ENCODE data around the gene CREB3L2.

The CREB3L2 gene

DNA sequence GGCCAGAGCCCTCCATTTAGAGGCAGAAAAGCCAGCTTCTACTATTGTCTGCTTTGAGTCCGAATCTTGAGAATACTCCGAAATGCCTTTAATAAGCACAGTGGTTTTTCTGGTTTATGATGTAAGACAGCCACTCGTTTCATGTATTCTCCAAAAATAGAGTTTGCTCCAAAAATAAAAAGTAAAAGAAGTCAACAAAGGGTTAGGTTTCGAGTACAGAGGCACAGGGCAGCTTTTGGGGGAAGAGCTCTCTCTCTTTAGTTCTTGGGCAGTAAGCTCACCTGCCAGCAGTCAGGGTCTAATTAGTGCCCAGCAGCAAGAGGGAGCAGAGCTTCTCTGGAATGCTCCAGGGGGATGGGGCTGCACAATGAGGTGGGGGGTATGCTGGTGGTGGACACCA lies 20.2 kb downstream of the CREB3L2 start (continued):
- no peak for TF ChIP-seq ZNF488 (tag by site-specific recombination; IDR thresholded peaks at IDR 0.05)
- no peak for TF ChIP-seq ZNF223 (tag by site-specific recombination; IDR thresholded peaks at IDR 0.05)
- TF ChIP-seq ZNF585B (tag by site-specific recombination; IDR thresholded peaks at IDR 0.05) = no peak

- CTCF ChIA-PET = interaction anchor here (0.7 to 1.4 kb wide), 3 partner anchors 22 to 77 kb away, joined by 3 to 4 read pairs (median 3); no protein-coding TSS in a partner anchor
- no peak overlapping the region for H3K4me3 ChIP-seq (ENCODE audit: low read depth, low read length)
- H3K9me3 ChIP-seq (ENCODE audit: control insufficient read depth, insufficient read depth, low read depth, low read length) = no peaks in the 10 kb centered on the region
- POLR2A ChIA-PET = no interaction called here
- TF ChIP-seq ZNF558 (tag by site-specific recombination; IDR thresholded peaks at IDR 0.05) (no peak), REST (tag by site-specific recombination; IDR thresholded peaks at IDR 0.05) (no peak), ZNF341 (tag by site-specific recombination; IDR thresholded peaks at IDR 0.05; ENCODE audit: low read depth) (no peak), ZNF114 (tag by site-specific recombination; IDR thresholded peaks at IDR 0.05) (no peak), ZNF138 (tag by site-specific recombination; IDR thresholded peaks at IDR 0.05; ENCODE audit: borderline replicate concordance) (no peak), ZNF530 (tag by site-specific recombination; IDR thresholded peaks at IDR 0.05; ENCODE audit: low read depth) (no peak)
- H3K27ac ChIP-seq (ENCODE audit: extremely low read depth, low read depth, low read length) = no peak overlapping the region
- H3K36me3 ChIP-seq (ENCODE audit: control insufficient read depth in 2 of 2, insufficient read depth in 1 of 2, low read length in 2 of 2) = peaks cover 0 to 13% of the 10 kb centered on the region in 2 experiments; a peak in 1 of 3 replicates
- no peaks in the 10 kb centered on the region for H3K4me1 ChIP-seq (ENCODE audit: control insufficient read depth, insufficient read depth, low read length)
Observed at GRCh38 chr7:137981175-137981574, 20.7 kb downstream of the CREB3L2 start.

GRCh38 chr7:137980308-137980707 lies 21.6 kb downstream of the CREB3L2 start:
- Histone ChIP-seq H3K4me3 (ENCODE audit: low read depth, low read length) (no peak overlapping the region), H3K27ac (ENCODE audit: extremely low read depth, low read depth, low read length) (no peak overlapping the region), H3K9me3 (ENCODE audit: control insufficient read depth, insufficient read depth, low read depth, low read length) (no peaks in the 10 kb centered on the region), H3K4me1 (ENCODE audit: control insufficient read depth, insufficient read depth, low read length) (no peaks in the 10 kb centered on the region), H3K36me3 (ENCODE audit: control insufficient read depth in 2 of 2, insufficient read depth in 1 of 2, low read length in 2 of 2) (peaks cover 0 to 13% of the 10 kb centered on the region in 2 experiments; a peak in 1 of 3 replicates)
- ChIA-PET POLR2A (no interaction called here), CTCF (interaction anchor here (1.1 to 1.4 kb wide), 2 partner anchors 22 to 76 kb away, joined by 3 to 4 read pairs; no protein-coding TSS in a partner anchor)
- no peak for TF ChIP-seq ZNF558 (tag by site-specific recombination; IDR thresholded peaks at IDR 0.05)
- no peak for TF ChIP-seq ZNF341 (tag by site-specific recombination; IDR thresholded peaks at IDR 0.05; ENCODE audit: low read depth)
- TF ChIP-seq, protein P1, sequence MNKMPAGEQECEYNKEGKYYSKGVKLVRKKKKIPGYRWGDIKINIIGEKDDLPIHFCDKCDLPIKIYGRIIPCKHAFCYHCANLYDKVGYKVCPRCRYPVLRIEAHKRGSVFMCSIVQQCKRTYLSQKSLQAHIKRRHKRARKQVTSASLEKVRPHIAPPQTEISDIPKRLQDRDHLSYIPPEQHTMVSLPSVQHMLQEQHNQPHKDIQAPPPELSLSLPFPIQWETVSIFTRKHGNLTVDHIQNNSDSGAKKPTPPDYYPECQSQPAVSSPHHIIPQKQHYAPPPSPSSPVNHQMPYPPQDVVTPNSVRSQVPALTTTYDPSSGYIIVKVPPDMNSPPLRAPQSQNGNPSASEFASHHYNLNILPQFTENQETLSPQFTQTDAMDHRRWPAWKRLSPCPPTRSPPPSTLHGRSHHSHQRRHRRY (tag by site-specific recombination; IDR thresholded peaks at IDR 0.05) = no peak

- POLR2A ChIA-PET = no interaction called here
- no peaks in the 10 kb centered on the region for H3K9me3 ChIP-seq (ENCODE audit: control insufficient read depth, insufficient read depth, low read depth, low read length)
- H3K4me1 ChIP-seq (ENCODE audit: control insufficient read depth, insufficient read depth, low read length) = no peaks in the 10 kb centered on the region
- H3K36me3 ChIP-seq (ENCODE audit: control insufficient read depth in 2 of 2, insufficient read depth in 1 of 2, low read length in 2 of 2) = peaks cover 0 to 12% of the 10 kb centered on the region in 2 experiments; a peak in 1 of 3 replicates
- CTCF ChIA-PET = interaction anchor here (0.6 to 1.0 kb wide), 2 partner anchors 24 to 76 kb away, joined by 3 read pairs; no protein-coding TSS in a partner anchor
- no peak overlapping the region for H3K4me3 ChIP-seq (ENCODE audit: low read depth, low read length)
- no peak overlapping the region for H3K27ac ChIP-seq (ENCODE audit: extremely low read depth, low read depth, low read length)
- no peak for TF ChIP-seq ZNF529 (tag by site-specific recombination; IDR thresholded peaks at IDR 0.05; ENCODE audit: insufficient replicate concordance)
Observed at GRCh38 chr7:137978464-137979237, 23.2 kb downstream of the CREB3L2 start.
